Activated naive CD8-positive, alpha-beta T cell treated with anti-CD3 and anti-CD28 coated beads for 36 hours (primary cell): ENCODE data around the gene FBXO31. TPM values are rescaled to one million over a fixed set of nuclear protein-coding genes. Genes with fewer than 3 reads are reported as not detected.
A peak's percentile ranks its signal among the peaks of the same experiment; 100 is the strongest.
"Not testable (repeated sequence)": the region's sequence is repeated elsewhere in the genome, so short reads cannot be mapped to it uniquely, and the experiment has no call there.

Source experiments
- DNase-seq: peaks from one replicate; pipeline ENCODE4 v3.0.0; 2021
- H3K27ac Mint-ChIP-seq: one replicate; pipeline ENCODE4 v1.8.0; 2022; ENCODE audit warnings: mild to moderate bottlenecking, moderate library complexity, mixed read lengths
- H3K27me3 Mint-ChIP-seq: one replicate; pipeline ENCODE4 v1.8.0; 2022; ENCODE audit warnings: mild to moderate bottlenecking, mixed read lengths
- H3K36me3 Mint-ChIP-seq: one replicate; pipeline ENCODE4 v1.8.0; 2021; ENCODE audit warnings: mild to moderate bottlenecking, mixed read lengths
- H3K4me1 Mint-ChIP-seq: one replicate; pipeline ENCODE4 v1.8.0; 2021; ENCODE audit warnings: mixed read lengths
- H3K4me3 Mint-ChIP-seq: one replicate; pipeline ENCODE4 v1.8.0; 2022; ENCODE audit warnings: mild to moderate bottlenecking, moderate library complexity, mixed read lengths
- H3K9me3 Mint-ChIP-seq: one replicate; pipeline ENCODE4 v1.8.0; 2022; ENCODE audit warnings: mixed read lengths
- total RNA-seq, 2 experiments: library from RNA; stranded (reverse); gene quantifications; one replicate each; pipeline ENCODE4 v1.2.3, GENCODE V29; 2021

Gene FBXO31
- total RNA-seq, 2 experiments from 2014 or later: 35.6 to 38.3 TPM

DNA sequence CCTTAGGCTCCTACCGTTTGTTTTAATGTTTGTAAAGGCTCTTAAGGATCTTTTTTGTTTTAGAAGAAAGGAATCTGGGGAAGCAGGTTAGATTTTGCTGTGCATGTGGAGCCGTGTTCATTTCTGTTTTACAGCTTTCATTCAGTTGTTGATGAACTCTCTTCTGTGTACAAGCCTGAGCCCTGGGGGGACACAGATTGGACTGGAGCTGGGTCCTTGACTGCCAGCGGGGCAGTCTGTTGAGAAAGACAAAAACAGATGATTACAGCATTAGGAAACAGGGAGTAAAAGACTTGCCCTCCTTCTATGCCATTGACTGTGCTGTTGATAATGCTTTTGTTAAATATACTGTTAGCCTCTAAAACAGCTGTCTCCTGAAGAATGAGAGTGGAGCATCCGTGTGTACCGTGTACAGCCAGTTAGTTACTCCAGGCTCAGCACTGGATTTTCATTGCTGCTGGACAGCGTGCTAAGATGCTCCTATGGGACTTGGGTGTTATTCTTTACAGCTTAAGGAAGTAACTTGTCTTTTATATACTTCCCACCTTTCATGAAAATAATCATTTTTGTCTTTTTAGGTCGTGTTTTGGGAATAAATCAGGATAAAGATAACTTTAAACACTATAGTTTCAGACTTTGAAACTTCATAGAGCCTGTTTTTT is 11.7 kb upstream of the FBXO31 start:
- Mint-ChIP-seq H3K36me3 (peaks cover 16% of the 10 kb centered on the region), H3K27me3 (no peaks in the 10 kb centered on the region), H3K27ac (peak overlapping the region; percentile 39), H3K4me1 (peaks cover 36% of the 10 kb centered on the region), H3K9me3 (no peaks in the 10 kb centered on the region), H3K4me3 (no peak overlapping the region)
- no peak for DNase-seq

DNA sequence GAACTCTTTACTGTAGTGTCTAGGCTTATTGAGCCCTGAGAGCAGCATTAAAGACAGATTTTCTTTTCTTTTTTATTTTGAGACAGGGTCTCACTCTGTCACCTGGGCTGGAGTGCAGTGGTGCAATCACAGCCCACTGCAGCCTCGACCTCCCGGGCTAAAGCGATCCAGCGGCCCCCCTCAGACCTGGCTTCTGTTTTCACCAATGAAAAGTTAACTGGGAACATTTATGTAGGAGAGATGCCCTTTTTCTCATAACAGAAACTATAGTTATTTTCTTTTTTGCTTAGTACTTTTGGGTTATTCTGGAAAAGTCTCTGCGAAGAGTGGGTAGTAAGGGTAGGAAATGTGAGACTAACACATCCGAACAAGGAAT is 10.1 kb upstream of the FBXO31 start:
- Mint-ChIP-seq H3K9me3 (no peaks in the 10 kb centered on the region), H3K36me3 (peaks cover 14% of the 10 kb centered on the region), H3K27me3 (no peaks in the 10 kb centered on the region), H3K4me1 (peaks cover 42% of the 10 kb centered on the region), H3K27ac (peak overlapping the region; percentile 87), H3K4me3 (peak overlapping the region; percentile 90)
- no peak for DNase-seq

DNA sequence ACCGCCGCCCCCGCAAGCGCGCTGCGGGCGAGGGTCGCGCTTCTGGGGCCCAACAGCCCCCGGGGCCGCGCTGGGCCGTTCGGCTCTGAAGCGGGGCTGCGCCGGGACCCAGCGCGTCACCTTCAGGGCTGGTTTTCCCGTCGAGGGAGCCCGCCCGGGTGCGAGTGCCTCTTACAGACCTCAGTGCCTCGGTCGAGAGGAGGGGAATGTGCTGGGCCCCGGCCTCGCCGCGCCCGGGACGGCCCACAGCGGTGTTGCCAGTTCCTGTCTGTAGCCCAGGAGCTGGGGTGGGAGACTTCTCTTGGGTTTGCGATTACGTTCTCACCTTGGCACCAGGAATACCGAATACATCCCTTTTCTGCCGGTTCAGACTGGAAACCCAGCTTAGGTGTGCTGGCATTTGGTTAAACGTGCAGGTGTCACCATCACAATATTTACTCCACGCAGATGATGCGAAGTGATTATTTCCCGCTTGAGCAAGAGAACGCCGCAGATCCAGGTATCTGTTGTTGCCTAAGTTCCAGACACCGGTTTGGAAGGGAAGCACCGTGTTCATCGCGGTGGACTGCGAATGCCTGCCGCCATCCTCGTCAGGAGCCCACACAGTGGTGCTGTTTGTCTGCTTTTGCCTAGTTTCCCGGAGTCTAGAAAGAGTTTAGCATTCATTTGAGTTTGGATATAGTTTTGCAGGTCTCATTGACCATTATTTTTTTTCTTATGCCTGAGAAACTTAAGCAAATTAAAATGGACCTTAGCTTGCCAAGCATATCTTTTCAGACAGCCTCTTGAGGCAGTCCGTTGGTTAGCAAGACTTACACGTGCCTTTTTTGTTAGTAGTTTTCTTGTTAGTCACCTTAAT is 9.5 kb upstream of the FBXO31 start:
- peaks cover 14% of the 10 kb centered on the region for H3K36me3 Mint-ChIP-seq
- H3K27ac Mint-ChIP-seq: peak overlapping the region; percentile 87
- no peaks in the 10 kb centered on the region for H3K27me3 Mint-ChIP-seq
- peaks cover 48% of the 10 kb centered on the region for H3K4me1 Mint-ChIP-seq
- no peaks in the 10 kb centered on the region for H3K9me3 Mint-ChIP-seq
- H3K4me3 Mint-ChIP-seq: peak overlapping the region; percentile 90
- peak; percentile 59 for DNase-seq

DNA sequence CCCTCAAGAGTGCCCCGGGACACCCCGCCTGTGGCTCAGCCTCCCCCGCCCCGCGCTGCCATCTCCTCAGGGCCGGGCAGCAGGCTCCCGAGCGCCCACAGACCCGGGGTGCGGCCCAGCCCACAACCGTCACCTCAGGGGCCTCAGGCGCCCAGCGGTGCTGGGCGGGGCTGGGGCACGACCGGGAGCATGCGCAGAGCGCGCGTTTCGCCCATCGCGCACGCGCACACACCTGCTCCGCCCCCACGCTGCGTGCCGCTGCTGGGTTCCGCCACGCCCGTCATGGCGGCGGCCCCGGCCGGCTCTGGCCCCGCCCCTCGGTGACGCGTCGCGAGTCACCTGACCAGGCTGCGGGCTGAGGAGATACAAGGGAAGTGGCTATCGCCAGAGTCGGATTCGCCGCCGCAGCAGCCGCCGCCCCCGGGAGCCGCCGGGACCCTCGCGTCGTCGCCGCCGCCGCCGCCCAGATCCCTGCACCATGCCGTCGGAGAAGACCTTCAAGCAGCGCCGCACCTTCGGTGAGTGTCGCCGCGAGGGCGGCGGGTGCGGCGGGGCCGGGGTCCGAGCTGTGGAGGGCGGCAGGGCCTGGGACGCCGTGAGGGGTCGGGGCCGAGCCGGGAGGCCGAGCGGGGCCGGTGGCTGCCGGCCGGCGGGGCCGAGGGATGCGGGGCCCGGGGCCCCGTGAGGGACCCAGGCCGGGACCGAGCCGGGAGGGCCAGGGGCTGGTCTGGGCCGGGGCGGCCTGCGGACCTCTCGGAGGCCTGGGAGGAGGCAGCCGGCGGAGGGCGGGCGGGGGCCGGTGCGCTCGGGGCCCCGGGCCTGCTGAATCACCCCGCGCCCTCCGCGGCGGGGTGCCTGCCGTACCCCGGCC is 8.6 kb upstream of the FBXO31 start, which contains the start of gene MAP1LC3B:
Gene MAP1LC3B (plus strand): TSS at position 387 of the 871 bp plus-strand sequence. CDS start 92 bp downstream, at position 479.
- Mint-ChIP-seq H3K27me3 (no peaks in the 10 kb centered on the region), H3K9me3 (no peaks in the 10 kb centered on the region), H3K4me1 (peaks cover 52% of the 10 kb centered on the region), H3K4me3 (peak within 1 kb of the TSS; percentile 90), H3K27ac (peak within 1 kb of the TSS; percentile 98), H3K36me3 (peaks cover 14% of the 10 kb centered on the region)
- peak; percentile 100 for DNase-seq

DNA sequence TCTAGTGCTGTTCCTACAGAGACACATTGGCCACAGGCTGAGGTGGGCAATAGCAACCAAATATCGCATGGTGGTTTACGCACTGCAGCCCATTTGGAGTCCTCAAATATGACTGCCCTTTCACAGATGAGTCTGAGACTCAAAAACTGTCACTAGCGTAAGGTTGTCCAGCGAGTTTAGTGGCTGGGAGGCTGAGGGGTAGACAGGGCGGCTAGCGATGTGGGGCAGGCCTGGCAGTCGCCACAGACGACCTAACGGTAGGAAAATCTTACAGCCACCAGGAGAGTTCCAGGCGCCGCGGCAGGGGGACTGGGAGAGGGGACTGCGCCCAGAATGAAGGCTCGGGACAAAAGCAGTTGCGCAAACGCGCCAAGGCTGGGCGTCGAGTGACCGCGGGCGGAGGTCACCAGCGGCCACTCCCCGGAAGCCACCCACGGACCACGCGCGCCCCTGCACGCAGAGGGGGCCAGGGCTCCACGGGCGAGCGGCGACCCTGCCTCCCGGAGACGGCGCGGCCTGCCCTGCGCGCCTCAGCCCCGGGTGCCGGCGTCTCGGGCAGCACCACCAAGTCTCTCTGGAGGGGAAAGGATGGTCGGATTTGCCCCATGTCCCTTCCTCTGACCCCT is 7.9 kb upstream of the FBXO31 start:
- no peaks in the 10 kb centered on the region for H3K9me3 Mint-ChIP-seq
- H3K4me3 Mint-ChIP-seq: peak overlapping the region; percentile 88
- H3K4me1 Mint-ChIP-seq: peaks cover 50% of the 10 kb centered on the region
- H3K36me3 Mint-ChIP-seq: peaks cover 14% of the 10 kb centered on the region
- no peak for DNase-seq
- peak overlapping the region; percentile 98 for H3K27ac Mint-ChIP-seq
- H3K27me3 Mint-ChIP-seq: no peaks in the 10 kb centered on the region

DNA sequence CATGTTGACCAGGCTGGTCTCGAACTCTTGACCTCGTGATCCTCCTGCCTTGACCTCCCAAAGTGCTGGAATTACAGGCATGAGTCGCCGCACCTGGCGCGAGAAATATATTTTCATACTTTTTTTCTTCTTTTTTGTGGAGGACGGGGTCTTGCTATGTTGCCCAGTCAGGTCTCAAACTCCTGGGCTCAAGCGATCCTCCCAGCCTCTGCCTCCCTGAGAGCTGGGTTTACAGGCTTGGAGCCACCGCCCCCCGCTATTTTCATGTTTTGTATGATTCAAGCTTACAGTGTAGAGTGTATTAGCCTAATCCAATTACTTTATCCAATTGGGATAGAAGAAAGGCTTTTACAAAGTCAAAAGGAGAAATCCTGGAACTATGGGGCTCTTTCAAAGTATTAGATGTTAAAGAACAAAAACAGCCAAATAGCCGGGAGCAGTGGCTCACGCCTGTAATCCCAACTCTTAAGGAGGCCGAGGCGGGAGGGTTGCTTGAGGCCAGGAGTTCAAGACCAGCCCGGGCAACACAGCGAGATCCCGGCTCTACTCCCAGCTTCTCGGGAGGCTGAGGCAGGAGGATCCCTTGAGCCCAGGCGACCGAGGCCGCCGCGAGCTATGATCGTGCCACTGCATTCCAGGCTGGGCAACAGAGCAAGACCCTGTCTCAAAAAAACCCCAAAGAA is 7.2 kb upstream of the FBXO31 start:
- H3K9me3 Mint-ChIP-seq: no peaks in the 10 kb centered on the region
- H3K36me3 Mint-ChIP-seq: peaks cover 14% of the 10 kb centered on the region
- peak overlapping the region; percentile 98 for H3K27ac Mint-ChIP-seq
- H3K4me1 Mint-ChIP-seq: peaks cover 49% of the 10 kb centered on the region
- H3K4me3 Mint-ChIP-seq: peak overlapping the region; percentile 88
- no peaks in the 10 kb centered on the region for H3K27me3 Mint-ChIP-seq
- no peak for DNase-seq

DNA sequence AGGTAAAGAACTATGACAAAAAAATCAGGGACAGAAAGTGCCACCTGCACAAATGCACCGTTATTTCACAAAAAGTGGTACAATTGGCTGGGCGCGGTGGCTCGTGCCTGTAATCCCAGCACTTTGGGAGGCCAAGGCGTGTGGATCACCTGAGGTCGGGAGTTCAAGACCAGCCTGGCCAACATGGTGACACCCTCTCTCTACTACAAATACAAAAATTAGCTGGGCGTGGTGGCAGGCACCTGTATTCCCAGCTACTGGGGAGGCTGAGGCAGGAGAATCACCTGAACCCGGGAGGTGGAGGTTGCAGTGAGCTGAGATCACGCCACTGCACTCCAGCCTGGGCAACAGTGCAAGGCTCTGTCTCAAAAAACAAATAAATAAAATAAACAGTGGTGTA is 6.3 kb upstream of the FBXO31 start:
- Mint-ChIP-seq H3K4me1 (peaks cover 45% of the 10 kb centered on the region), H3K27ac (peak overlapping the region; percentile 88)
- H3K4me3 Mint-ChIP-seq, H3K36me3 Mint-ChIP-seq, H3K27me3 Mint-ChIP-seq, H3K9me3 Mint-ChIP-seq, DNase-seq: not testable (repeated sequence)

DNA sequence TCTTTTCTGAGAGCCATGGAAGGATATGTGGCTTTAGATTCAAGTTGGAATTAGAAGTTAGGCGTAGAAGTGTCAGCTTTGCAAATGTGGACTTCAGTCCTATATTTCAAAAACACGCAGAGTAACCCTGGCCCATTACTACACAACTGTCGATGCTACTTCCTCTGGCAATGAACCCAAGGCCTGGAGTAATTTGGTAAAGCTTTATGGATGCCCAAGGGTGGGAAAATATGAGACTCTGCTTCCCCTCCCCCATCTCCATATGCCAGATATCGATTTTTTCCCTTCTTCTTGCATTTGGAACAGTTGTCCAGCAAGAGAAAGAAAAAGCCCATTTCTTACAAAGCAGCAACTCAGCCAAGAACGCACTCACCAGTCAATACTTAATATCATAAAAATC is 5.7 kb upstream of the FBXO31 start:
- peak overlapping the region; percentile 88 for H3K27ac Mint-ChIP-seq
- peaks cover 5% of the 10 kb centered on the region for H3K36me3 Mint-ChIP-seq
- DNase-seq: no peak
- H3K27me3 Mint-ChIP-seq: no peaks in the 10 kb centered on the region
- H3K9me3 Mint-ChIP-seq: no peaks in the 10 kb centered on the region
- H3K4me3 Mint-ChIP-seq: no peak overlapping the region
- peaks cover 43% of the 10 kb centered on the region for H3K4me1 Mint-ChIP-seq

DNA sequence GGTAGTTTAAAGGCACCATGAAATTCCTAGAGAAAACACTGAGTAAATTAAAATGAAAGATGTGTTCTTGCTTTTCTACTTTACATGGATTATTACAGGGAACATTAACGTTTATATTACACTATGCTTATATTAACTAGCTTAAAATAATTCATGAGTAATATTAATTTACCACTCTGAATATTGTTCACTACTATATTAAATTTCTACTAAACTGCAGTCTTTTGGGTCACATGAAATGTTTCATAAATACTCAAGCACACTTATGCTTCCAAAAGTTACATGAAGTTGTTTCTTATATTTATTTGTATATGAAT is 5.2 kb upstream of the FBXO31 start:
- peak overlapping the region; percentile 95 for H3K27ac Mint-ChIP-seq
- H3K4me1 Mint-ChIP-seq: peaks cover 41% of the 10 kb centered on the region
- H3K36me3 Mint-ChIP-seq: peaks cover 5% of the 10 kb centered on the region
- no peak for DNase-seq
- H3K4me3 Mint-ChIP-seq: peak overlapping the region; percentile 47
- peaks cover 3% of the 10 kb centered on the region for H3K27me3 Mint-ChIP-seq
- peaks cover 2% of the 10 kb centered on the region for H3K9me3 Mint-ChIP-seq

DNA sequence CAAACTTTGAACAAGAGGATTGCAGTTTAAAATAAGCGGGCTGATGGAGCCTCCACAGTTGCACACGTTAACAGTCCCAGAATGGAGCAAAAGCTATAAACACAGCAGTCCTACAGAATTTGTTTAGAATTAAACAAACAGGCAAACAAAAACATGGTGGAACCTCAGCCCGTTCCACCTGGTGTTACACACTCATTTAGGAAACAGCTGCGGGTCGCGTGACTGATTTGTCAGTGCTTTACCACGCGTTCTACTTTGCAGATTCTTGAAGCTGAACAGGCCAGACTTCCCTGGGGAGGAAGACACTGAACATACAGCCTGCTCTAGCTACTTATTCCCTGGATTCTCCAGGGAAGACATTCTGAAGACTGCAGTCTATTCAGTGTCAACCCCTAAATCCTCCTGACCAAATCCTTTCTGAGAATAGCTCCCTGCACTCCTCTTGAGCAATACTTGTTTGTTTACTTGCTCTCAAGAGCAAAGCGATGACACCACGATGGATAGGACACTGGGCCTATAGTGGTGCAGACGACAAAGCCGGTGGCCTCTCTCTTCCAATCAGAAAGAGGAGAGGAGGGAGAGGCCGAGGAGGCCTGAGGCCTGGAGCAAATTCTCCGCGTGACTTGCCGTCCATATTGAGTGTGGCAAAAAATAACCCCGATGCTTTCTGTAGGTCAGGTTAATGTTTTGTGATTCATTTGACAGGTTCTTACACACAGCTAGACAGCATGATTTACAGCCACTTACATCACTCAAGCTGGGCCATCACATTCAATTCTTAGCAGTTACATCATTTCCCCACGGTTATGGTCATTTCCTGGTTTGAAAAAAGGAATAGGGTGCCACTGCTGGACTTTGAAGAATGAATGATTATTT is 4.6 kb upstream of the FBXO31 start:
- H3K27me3 Mint-ChIP-seq: peaks cover 4% of the 10 kb centered on the region
- peak overlapping the region; percentile 47 for H3K4me3 Mint-ChIP-seq
- peak overlapping the region; percentile 95 for H3K27ac Mint-ChIP-seq
- H3K36me3 Mint-ChIP-seq: peaks cover 4% of the 10 kb centered on the region
- H3K9me3 Mint-ChIP-seq: peaks cover 2% of the 10 kb centered on the region
- peak; percentile 86 for DNase-seq
- H3K4me1 Mint-ChIP-seq: peaks cover 35% of the 10 kb centered on the region

DNA sequence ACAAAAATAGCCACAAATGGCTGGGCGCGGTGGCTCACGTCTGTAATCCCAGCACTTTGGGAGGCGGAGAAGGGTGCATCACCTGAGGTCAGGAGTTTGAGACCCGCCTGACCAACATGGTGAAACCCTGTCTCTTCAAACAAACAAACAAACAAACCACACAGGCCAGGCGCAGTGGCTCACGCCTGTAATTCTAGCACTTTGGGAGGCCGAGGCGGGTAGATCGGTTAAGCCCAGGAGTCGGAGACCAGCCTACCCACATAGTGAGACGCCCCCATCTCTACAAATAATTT is 1.2 kb upstream of the FBXO31 start:
- Mint-ChIP-seq H3K27ac (peak overlapping the region; percentile 96), H3K4me3 (peak overlapping the region; percentile 82), H3K36me3 (peaks cover 13% of the 10 kb centered on the region), H3K4me1 (peaks cover 54% of the 10 kb centered on the region)
- DNase-seq, H3K27me3 Mint-ChIP-seq, H3K9me3 Mint-ChIP-seq: not testable (repeated sequence)

DNA sequence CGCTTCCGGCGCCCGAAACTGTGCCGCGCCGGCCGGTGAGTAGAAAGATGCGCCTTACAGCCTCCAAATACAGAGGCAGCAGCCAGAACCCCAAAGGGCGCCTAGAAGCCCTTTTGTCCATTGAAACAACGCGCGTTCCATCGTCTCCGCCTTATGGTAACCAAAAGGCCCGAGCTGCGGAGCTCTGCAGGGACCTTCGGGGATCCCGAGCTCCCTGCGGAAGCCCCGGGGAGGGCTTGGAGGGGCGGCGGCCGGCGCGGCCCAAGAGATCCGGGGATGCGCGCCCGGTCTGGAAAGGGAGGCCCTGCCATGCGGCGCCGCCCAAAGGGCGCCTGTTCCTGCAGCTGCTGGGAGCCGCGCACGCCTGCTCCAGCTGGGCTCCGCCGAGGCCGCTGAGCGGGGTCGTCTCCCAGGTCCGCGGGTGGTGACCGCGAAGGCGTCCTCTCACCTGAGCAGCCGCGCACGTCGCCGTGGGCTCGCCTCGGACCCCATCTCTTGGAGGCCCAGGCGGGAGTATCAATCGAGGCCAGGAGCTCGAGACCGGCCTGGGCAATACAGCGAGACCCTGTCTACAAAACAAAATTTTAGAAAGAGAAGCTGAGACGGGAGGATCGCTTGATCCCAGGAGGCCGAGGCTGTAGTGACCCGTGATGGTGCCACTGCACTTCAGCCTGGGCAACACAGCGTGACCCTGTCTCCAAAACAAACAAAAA is 742 bp upstream of the FBXO31 start:
- Mint-ChIP-seq H3K27me3 (peaks cover 4% of the 10 kb centered on the region), H3K27ac (peak overlapping the region; percentile 96), H3K36me3 (peaks cover 14% of the 10 kb centered on the region), H3K9me3 (peaks cover 2% of the 10 kb centered on the region), H3K4me1 (peaks cover 53% of the 10 kb centered on the region), H3K4me3 (peak overlapping the region; percentile 82)
- peak; percentile 65 for DNase-seq
